ENCODE measurements around the gene CLCN3.
A peak's percentile ranks its signal among the peaks of the same experiment; 100 is the strongest.
"Not testable (repeated sequence)": the region's sequence is repeated elsewhere in the genome, so short reads cannot be mapped to it uniquely, and the experiment has no call there.

The CLCN3 gene

GRCh38 chr4:169658975-169659715, 38.8 kb downstream of the CLCN3 start:
- DNase-seq: no peak

GRCh38 chr4:169659716-169660670, 39.6 kb downstream of the CLCN3 start:
- peak; percentile 98 for DNase-seq

GRCh38 chr4:169660929-169661328, 40.6 kb downstream of the CLCN3 start:
- no peak for DNase-seq

GRCh38 chr4:169661761-169662160, 41.4 kb downstream of the CLCN3 start:
- no peak for DNase-seq

GRCh38 chr4:169662206-169662605, 41.8 kb downstream of the CLCN3 start:
- DNase-seq: no peak

- no peak for DNase-seq
Measured at GRCh38 chr4:169663402-169663801, 43.0 kb downstream of the CLCN3 start.

GRCh38 chr4:169663831-169664230, 43.5 kb downstream of the CLCN3 start:
- peak; percentile 13 for DNase-seq

GRCh38 chr4:169664615-169665014, 44.2 kb downstream of the CLCN3 start:
- DNase-seq: peak; percentile 49

- no peak for DNase-seq
Measured at GRCh38 chr4:169665046-169665737, 44.8 kb downstream of the CLCN3 start.

- DNase-seq: no peak
Measured at GRCh38 chr4:169668069-169668721, 47.8 kb downstream of the CLCN3 start.

GRCh38 chr4:169675825-169676224, 55.4 kb downstream of the CLCN3 start:
- DNase-seq: no peak

- DNase-seq: no peak
Measured at GRCh38 chr4:169677150-169677748, 56.9 kb downstream of the CLCN3 start.

GRCh38 chr4:169678486-169678885, 58.1 kb downstream of the CLCN3 start:
- not testable (repeated sequence) for DNase-seq

- not testable (repeated sequence) for DNase-seq
Measured at GRCh38 chr4:169678951-169679591, 58.7 kb downstream of the CLCN3 start.

GRCh38 chr4:169682372-169683047, 62.1 kb downstream of the CLCN3 start:
- DNase-seq: peak; percentile 54

- no peak for DNase-seq
Measured at GRCh38 chr4:169689681-169690080, 69.3 kb downstream of the CLCN3 start.

- DNase-seq: no peak
Measured at GRCh38 chr4:169690787-169691186, 70.4 kb downstream of the CLCN3 start.

GRCh38 chr4:169698331-169698730, 78.0 kb downstream of the CLCN3 start:
- DNase-seq: no peak

GRCh38 chr4:169707958-169708643, 87.7 kb downstream of the CLCN3 start:
- DNase-seq: peak; percentile 2

- DNase-seq: no peak
Measured at GRCh38 chr4:169715826-169716225, 95.4 kb downstream of the CLCN3 start.

- peak; percentile 11 for DNase-seq
Measured at GRCh38 chr4:169716677-169717076, 96.3 kb downstream of the CLCN3 start.
